Transverse colon (tissue), 4 donors: ENCODE data around the gene WDR26.

Experiments used
- CTCF ChIP-seq, 5 experiments: fragments of 200-600 bp in 3 of 5; fragments of 450-650 bp in 2 of 5; sonication (generic) in 3 of 5; IDR thresholded peaks; 1 replicate in 2 of 5; 2 replicates in 3 of 5; pipeline ENCODE4 v1.5.1; 2016 to 2017; ENCODE audit warnings: antibody characterized with exemption in 5 of 5, inconsistent platforms in 3 of 5, mild to moderate bottlenecking in 2 of 5, moderate library complexity in 1 of 5
- EP300 ChIP-seq: sonication (generic); formaldehyde crosslinking; IDR thresholded peaks from one replicate; pipeline ENCODE4 v1.6.1; 2017; ENCODE audit warnings: antibody characterized with exemption, low read depth
- POLR2A ChIP-seq: fragments of 450-650 bp; IDR thresholded peaks from one replicate; pipeline ENCODE4 v1.6.1; 2016; ENCODE audit warnings: antibody characterized with exemption, mild to moderate bottlenecking, moderate library complexity
- POLR2AphosphoS5 ChIP-seq, 3 donors: sonication (generic); formaldehyde crosslinking; IDR thresholded peaks; one replicate each; pipeline ENCODE4 v1.6.1; 2016; ENCODE audit warnings: antibody characterized with exemption in 3 of 3

- TF ChIP-seq CTCF (IDR thresholded peaks at IDR 0.05) (no peak), POLR2A (no peak), POLR2AphosphoS5 (IDR thresholded peaks at IDR 0.05) (no peak), EP300 (no peak)
Measured at GRCh38 chr1:224338150-224338838, 96.3 kb downstream of the WDR26 start.
